ENCODE data around the gene PLPPR5.

Gene PLPPR5

DNA sequence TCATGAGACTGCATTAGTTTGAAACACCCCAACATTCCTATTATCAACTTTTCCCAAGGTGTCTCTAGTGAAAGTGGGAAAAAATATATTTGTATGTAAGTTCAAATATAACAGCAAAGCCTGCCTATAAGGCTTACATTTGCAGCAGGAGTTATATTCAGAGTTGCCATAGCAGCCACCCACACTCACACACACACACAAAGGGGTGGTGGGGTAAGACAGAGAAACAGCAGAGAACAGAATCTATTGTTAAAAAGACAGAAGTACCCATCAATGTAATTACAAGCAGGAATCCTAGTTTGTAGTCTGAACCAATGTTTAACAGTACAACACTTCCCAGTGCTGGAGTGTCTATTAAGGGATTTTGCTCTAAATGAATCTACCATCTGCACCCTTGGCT lies 55.0 kb downstream of the PLPPR5 start:
- DNase-seq (ENCODE audit: low read depth): no peak
- no peak overlapping the region for H3K4me3 ChIP-seq (ENCODE audit: low read length)
- TF ChIP-seq, protein P1, sequence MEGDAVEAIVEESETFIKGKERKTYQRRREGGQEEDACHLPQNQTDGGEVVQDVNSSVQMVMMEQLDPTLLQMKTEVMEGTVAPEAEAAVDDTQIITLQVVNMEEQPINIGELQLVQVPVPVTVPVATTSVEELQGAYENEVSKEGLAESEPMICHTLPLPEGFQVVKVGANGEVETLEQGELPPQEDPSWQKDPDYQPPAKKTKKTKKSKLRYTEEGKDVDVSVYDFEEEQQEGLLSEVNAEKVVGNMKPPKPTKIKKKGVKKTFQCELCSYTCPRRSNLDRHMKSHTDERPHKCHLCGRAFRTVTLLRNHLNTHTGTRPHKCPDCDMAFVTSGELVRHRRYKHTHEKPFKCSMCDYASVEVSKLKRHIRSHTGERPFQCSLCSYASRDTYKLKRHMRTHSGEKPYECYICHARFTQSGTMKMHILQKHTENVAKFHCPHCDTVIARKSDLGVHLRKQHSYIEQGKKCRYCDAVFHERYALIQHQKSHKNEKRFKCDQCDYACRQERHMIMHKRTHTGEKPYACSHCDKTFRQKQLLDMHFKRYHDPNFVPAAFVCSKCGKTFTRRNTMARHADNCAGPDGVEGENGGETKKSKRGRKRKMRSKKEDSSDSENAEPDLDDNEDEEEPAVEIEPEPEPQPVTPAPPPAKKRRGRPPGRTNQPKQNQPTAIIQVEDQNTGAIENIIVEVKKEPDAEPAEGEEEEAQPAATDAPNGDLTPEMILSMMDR (IDR thresholded peaks at IDR 0.05; ENCODE audit: insufficient read depth, low read depth, low read length, missing control alignments): no peak

DNA sequence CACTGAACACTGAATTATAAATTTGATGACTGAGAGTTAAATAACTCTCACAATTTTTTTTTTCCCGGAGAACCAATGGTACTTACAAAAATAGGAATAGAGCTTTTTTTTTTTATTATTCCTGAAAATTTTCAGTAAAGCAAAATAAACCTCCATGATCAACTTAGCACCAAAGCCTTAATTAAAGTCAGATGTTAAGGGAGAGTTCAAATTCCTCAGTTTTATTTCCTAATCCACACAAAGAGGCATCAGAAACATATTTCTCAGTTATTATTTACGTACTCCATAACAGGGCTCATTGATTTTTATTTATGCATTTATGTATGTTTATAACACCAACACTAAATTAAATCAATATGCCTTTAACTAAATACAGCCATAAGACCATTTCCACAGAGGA lies 55.5 kb downstream of the PLPPR5 start:
- TF ChIP-seq, protein P1 (IDR thresholded peaks at IDR 0.05; ENCODE audit: insufficient read depth, low read depth, low read length, missing control alignments): no peak
- no peak for DNase-seq (ENCODE audit: low read depth)
- no peak overlapping the region for H3K4me3 ChIP-seq (ENCODE audit: low read length)

- DNase-seq (ENCODE audit: low read depth): no peak
- H3K4me3 ChIP-seq (ENCODE audit: low read length): no peak overlapping the region
- TF ChIP-seq, protein P1 (IDR thresholded peaks at IDR 0.05; ENCODE audit: insufficient read depth, low read depth, low read length, missing control alignments): no peak
Measured at GRCh38 chr1:98947071-98947470, 57.6 kb downstream of the PLPPR5 start.

DNA sequence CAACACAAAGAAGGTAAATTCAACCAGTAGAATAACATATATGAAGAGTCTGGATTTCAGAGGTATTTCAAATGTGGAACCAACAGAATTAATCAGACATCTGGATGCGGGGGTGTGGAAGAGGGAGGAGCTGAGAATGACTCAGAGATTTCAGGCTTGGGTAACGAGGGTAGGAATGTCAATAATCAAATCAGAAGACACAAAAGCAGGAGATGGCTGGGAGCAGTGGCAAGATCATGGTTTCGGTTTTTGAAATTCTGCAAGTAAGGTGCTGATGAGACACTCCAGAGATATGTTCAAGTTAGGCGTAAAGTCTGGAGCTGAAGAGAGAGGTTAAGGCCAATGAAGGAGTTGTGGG lies 64.0 kb downstream of the PLPPR5 start:
- DNase-seq (ENCODE audit: low read depth): peak; percentile 86
- TF ChIP-seq, protein P1 (IDR thresholded peaks at IDR 0.05; ENCODE audit: insufficient read depth, low read depth, low read length, missing control alignments): no peak
- H3K4me3 ChIP-seq (ENCODE audit: low read length): no peak overlapping the region

- DNase-seq (ENCODE audit: low read depth): peak; percentile 11
- no peak overlapping the region for H3K4me3 ChIP-seq (ENCODE audit: low read length)
- TF ChIP-seq, protein P1 (IDR thresholded peaks at IDR 0.05; ENCODE audit: insufficient read depth, low read depth, low read length, missing control alignments): no peak
Measured at GRCh38 chr1:98940069-98940721, 64.5 kb downstream of the PLPPR5 start.

DNA sequence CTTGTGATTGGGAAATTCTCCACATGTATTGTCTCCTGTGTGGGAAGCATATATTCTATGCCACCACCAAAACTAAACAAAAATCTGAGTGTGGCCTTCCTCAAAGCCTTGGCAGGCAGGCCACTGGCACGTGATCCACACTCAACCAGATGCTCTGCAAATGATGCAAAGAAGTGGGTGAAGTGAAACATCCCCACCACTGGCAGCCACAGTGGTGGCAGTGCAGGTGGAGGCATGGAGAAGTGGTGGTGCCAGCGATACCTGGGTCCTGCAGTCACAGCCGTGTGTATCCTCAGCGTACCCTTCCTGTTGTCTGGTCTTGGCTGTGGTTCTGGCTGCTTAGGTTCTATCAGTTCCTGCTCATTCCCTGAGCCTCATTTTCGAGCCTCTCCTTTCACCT lies 65.2 kb downstream of the PLPPR5 start:
- TF ChIP-seq, protein P1 (IDR thresholded peaks at IDR 0.05; ENCODE audit: insufficient read depth, low read depth, low read length, missing control alignments): no peak
- no peak overlapping the region for H3K4me3 ChIP-seq (ENCODE audit: low read length)
- DNase-seq (ENCODE audit: low read depth): no peak

DNA sequence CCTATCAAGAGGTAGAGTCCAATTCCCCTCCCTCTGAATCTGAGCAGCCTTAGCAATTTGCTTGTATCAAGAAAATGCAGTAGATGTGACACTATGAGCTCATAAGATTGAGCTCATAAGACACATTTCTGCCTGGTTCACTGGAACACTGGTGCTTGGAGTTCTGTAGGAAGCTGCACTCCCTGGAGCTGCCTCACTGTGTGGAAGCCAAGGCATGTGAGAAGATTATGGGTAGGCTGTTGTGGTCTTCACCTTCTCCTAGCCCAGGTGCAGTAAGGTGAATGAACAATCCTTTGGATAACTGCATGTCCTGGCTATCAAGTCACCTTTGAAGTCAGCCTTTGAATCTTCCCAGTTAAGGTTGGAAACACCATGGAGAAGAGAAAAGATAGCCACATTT lies 67.3 kb downstream of the PLPPR5 start:
- DNase-seq (ENCODE audit: low read depth): no peak
- H3K4me3 ChIP-seq (ENCODE audit: low read length): no peak overlapping the region
- TF ChIP-seq, protein P1 (IDR thresholded peaks at IDR 0.05; ENCODE audit: insufficient read depth, low read depth, low read length, missing control alignments): no peak
